GM23338 (cell line): ENCODE results near the gene SLC9C1. TPM values are rescaled to one million over a fixed set of nuclear protein-coding genes. Genes with fewer than 3 reads are reported as not detected.

Experiments used
- ATAC-seq: fragments of 200-7000 bp; cut with Tn5 transposase; 3 replicates; pipeline ENCODE4 v1.9.1; 2020
- DNase-seq: peaks from one replicate; pipeline ENCODE4 v3.0.0-alpha.2; 2015; ENCODE audit warnings: low spot score
- H2AFZ ChIP-seq: fragments of 200-600 bp; sonication (generic); 2 replicates; pipeline ENCODE4 v1.8.0; 2016; ENCODE audit warnings: antibody characterized with exemption, mild to moderate bottlenecking, moderate library complexity
- H3F3A ChIP-seq: fragments of 200-600 bp; sonication (generic); replicated peaks from 2 replicates; pipeline ENCODE4 v1.8.0; 2017; ENCODE audit warnings: antibody characterized with exemption, mixed run types, low read depth
- H3K27ac ChIP-seq: fragments of 200-600 bp; sonication (generic); 2 replicates; pipeline ENCODE4 v1.6.1; 2016; ENCODE audit warnings: low read depth
- H3K27me3 ChIP-seq: fragments of 200-600 bp; sonication (generic); 2 replicates; pipeline ENCODE4 v1.8.0; 2016; ENCODE audit warnings: mild to moderate bottlenecking, mixed run types, moderate library complexity; ENCODE audit not compliant: insufficient read depth
- H3K36me3 ChIP-seq: fragments of 200-600 bp; sonication (generic); 2 replicates; pipeline ENCODE4 v1.8.0; 2016; ENCODE audit warnings: mild to moderate bottlenecking; ENCODE audit not compliant: insufficient read depth
- H3K4me1 ChIP-seq: fragments of 200-600 bp; sonication (generic); 2 replicates; pipeline ENCODE4 v1.8.0; 2016; ENCODE audit warnings: mild to moderate bottlenecking, moderate library complexity; ENCODE audit not compliant: insufficient read depth
- H3K4me2 ChIP-seq: fragments of 200-600 bp; sonication (generic); 2 replicates; pipeline ENCODE4 v1.7.1; 2017; ENCODE audit warnings: mixed run types
- H3K4me3 ChIP-seq: fragments of 200-600 bp; sonication (generic); 2 replicates; pipeline ENCODE4 v1.6.1; 2016; ENCODE audit warnings: mixed run types
- H3K79me2 ChIP-seq: fragments of 200-600 bp; sonication (generic); replicated peaks from 2 replicates; pipeline ENCODE4 v1.8.0; 2017; ENCODE audit warnings: mild to moderate bottlenecking; ENCODE audit not compliant: insufficient read depth
- H3K9me2 ChIP-seq: fragments of 200-600 bp; sonication (generic); 2 replicates; pipeline ENCODE4 v1.8.0; 2017; ENCODE audit not compliant: insufficient read depth
- H4K20me1 ChIP-seq: fragments of 200-600 bp; sonication (generic); replicated peaks from 2 replicates; pipeline ENCODE4 v1.8.0; 2017; ENCODE audit warnings: mild to moderate bottlenecking; ENCODE audit not compliant: insufficient read depth
- H3K27ac Mint-ChIP-seq: 2 replicates; pipeline ENCODE4 v1.8.0; 2020; ENCODE audit warnings: inconsistent platforms, mild to moderate bottlenecking, moderate library complexity, mixed read lengths
- H3K27me3 Mint-ChIP-seq: 3 replicates; pipeline ENCODE4 v1.8.0; 2022; ENCODE audit warnings: low read depth, mild to moderate bottlenecking, moderate library complexity, mixed read lengths, inconsistent platforms; ENCODE audit not compliant: insufficient read depth, poor library complexity
- H3K36me3 Mint-ChIP-seq: 3 replicates; pipeline ENCODE4 v1.8.0; 2021; ENCODE audit warnings: low read depth, mild to moderate bottlenecking, inconsistent platforms, moderate library complexity, mixed read lengths
- H3K4me1 Mint-ChIP-seq: 3 replicates; pipeline ENCODE4 v1.8.0; 2020; ENCODE audit warnings: mild to moderate bottlenecking, inconsistent platforms, mixed read lengths
- H3K4me3 Mint-ChIP-seq: 3 replicates; pipeline ENCODE4 v1.8.0; 2021; ENCODE audit warnings: moderate library complexity, mild to moderate bottlenecking, inconsistent platforms, mixed read lengths
- H3K9me3 Mint-ChIP-seq: 3 replicates; pipeline ENCODE4 v1.8.0; 2020; ENCODE audit warnings: moderate library complexity, mild to moderate bottlenecking, inconsistent platforms, mixed read lengths
- CREB1 ChIP-seq: fragments of 250-450 bp; sonication (Bioruptor Pico); IDR thresholded peaks from 2 replicates; pipeline ENCODE4 v1.5.0; 2020; ENCODE audit warnings: low read depth, mild to moderate bottlenecking, moderate library complexity
- CTCF ChIP-seq, 2 experiments: fragments of 200-600 bp in 1 of 2; sonication (generic) in 1 of 2; conservative IDR thresholded peaks; 2 replicates each; pipeline versions ENCODE4 v1.5.1 to v1.6.1; 2016 to 2017; ENCODE audit warnings: antibody characterized with exemption in 2 of 2, low read depth in 2 of 2, mild to moderate bottlenecking in 2 of 2, moderate library complexity in 1 of 2
- ETS1 ChIP-seq: IDR thresholded peaks from 2 replicates; pipeline ENCODE4 v1.6.1; 2016; ENCODE audit warnings: antibody characterized with exemption
- EZH2phosphoT487 ChIP-seq: fragments of 200-600 bp; sonication (generic); IDR thresholded peaks from one replicate; pipeline ENCODE4 v1.8.1; 2018; ENCODE audit warnings: antibody characterized with exemption; ENCODE audit not compliant: unreplicated experiment
- JUNB ChIP-seq: IDR thresholded peaks from one replicate; pipeline ENCODE4 v1.6.1; 2016; ENCODE audit warnings: antibody characterized with exemption; ENCODE audit not compliant: unreplicated experiment
- POLR2AphosphoS5 ChIP-seq: IDR thresholded peaks from 2 replicates; pipeline ENCODE4 v1.6.1; 2016; ENCODE audit warnings: antibody characterized with exemption, low read depth
- REST ChIP-seq: IDR thresholded peaks from one replicate; pipeline ENCODE4 v1.6.1; 2018; ENCODE audit warnings: antibody characterized with exemption; ENCODE audit not compliant: unreplicated experiment
- STAT1 ChIP-seq: IDR thresholded peaks from one replicate; pipeline ENCODE4 v1.6.1; 2016; ENCODE audit warnings: antibody characterized with exemption; ENCODE audit not compliant: unreplicated experiment
- ZNF462 ChIP-seq: fragments of 250-450 bp; sonication (Bioruptor Pico); IDR thresholded peaks from 2 replicates; pipeline ENCODE4 v1.5.0; 2020; ENCODE audit warnings: mild to moderate bottlenecking, moderate library complexity
- long read RNA-seq: library from polyadenylated mRNA; unstranded; transcript quantifications from one replicate; pipeline ENCODE4 v2.0.0, GENCODE V29; 2020; ENCODE audit not compliant: unreplicated experiment
- polyA plus RNA-seq: library from polyadenylated mRNA; unstranded; fragments of >200 nt; fragmentation: Nextera tagmentation; extraction: Ambion mirVana; gene quantifications from 2 replicates; pipeline ENCODE4 v1.2.1, GENCODE V29; 2016
- total RNA-seq: library from RNA; depleted of rRNA; stranded (reverse); fragments of >200 nt; shearing (Covaris generic); gene quantifications from 2 replicates; pipeline ENCODE4 v1.2.3, GENCODE V29; 2014; rRNA removed

The SLC9C1 gene
- 0.97 and 1.7 TPM in 2 replicates for total RNA-seq
- polyA plus RNA-seq = 0.66 and 1.8 TPM in 2 replicates
- long read RNA-seq = 0 reads

GRCh38 chr3:112293368-112294321 lies at the start of gene SLC9C1:
Gene SLC9C1 (minus strand): TSS chr3:112294216. CDS start chr3:112286791, 7,425 bp downstream.
- Histone ChIP-seq H3K27ac (peak within 1 kb of the TSS; percentile 70), H3K4me2 (peak within 1 kb of the TSS; percentile 35), H3K4me3 (peak within 1 kb of the TSS; percentile 9; the same call in 1 of the 2 replicates), H2AFZ (peak within 1 kb of the TSS; percentile 12; the same call in 1 of the 2 replicates), H3K36me3 (no peaks in the 10 kb centered on the region), H3K4me1 (peaks cover 18% of the 10 kb centered on the region), H3K27me3 (no peaks in the 10 kb centered on the region), H4K20me1 (no peaks in the 10 kb centered on the region), H3F3A (no peaks in the 10 kb centered on the region), H3K9me2 (no peaks in the 10 kb centered on the region), H3K79me2 (no peaks in the 10 kb centered on the region)
- DNase-seq (peak; percentile 89), ATAC-seq (peak; percentile 85)
- Mint-ChIP-seq H3K9me3 (peaks cover 18% of the 10 kb centered on the region), H3K27ac (peak within 1 kb of the TSS; percentile 78), H3K4me3 (peak within 1 kb of the TSS; percentile 18; the same call in 1 of the 3 replicates), H3K27me3 (peaks cover 3% of the 10 kb centered on the region), H3K36me3 (peaks cover 23% of the 10 kb centered on the region; the same call in 2 of the 3 replicates), H3K4me1 (peaks cover 21% of the 10 kb centered on the region; the same call in 2 of the 3 replicates)
- TF ChIP-seq CREB1 (CRISPR knock-in tag) (no peak), CTCF (conservative IDR thresholded peaks at IDR 0.05; ENCODE audit: low read depth in 2 of 2) (peak; percentile 83 to 86), ETS1 (0 out of 2 replicates have a peak, but pooled peaks have one; percentile 5), JUNB (no peak), STAT1 (no peak), REST (no peak), POLR2AphosphoS5 (no peak), ZNF462 (CRISPR knock-in tag) (0 out of 2 replicates have a peak, but pooled peaks have one; percentile 15), EZH2phosphoT487 (no peak)
